Endothelial cell of umbilical vein (primary cell): ENCODE measurements around the gene KIF26B.

Experiments
- CTCF ChIP-seq, 2 donors: IDR thresholded peaks; 1 replicate in 1 of 2; 2 replicates in 1 of 2; pipeline ENCODE4 v1.5.1; 2011; ENCODE audit warnings: low read length in 2 of 2, mild to moderate bottlenecking in 2 of 2, moderate library complexity in 2 of 2, control low read depth in 1 of 2, inconsistent platforms in 1 of 2, low read depth in 1 of 2; ENCODE audit not compliant: insufficient read depth in 1 of 2; ENCODE audit errors: extremely low read depth in 1 of 2
- EZH2 ChIP-seq: IDR thresholded peaks from 2 replicates; pipeline ENCODE4 v1.6.1; 2012; ENCODE audit warnings: borderline replicate concordance, low read depth, mild to moderate bottlenecking, moderate library complexity, low read length, inconsistent platforms; ENCODE audit not compliant: severe bottlenecking
- MAX ChIP-seq: IDR thresholded peaks from 2 replicates; pipeline ENCODE4 v1.6.1; 2011; ENCODE audit not compliant: insufficient read depth, insufficient read length

GRCh38 chr1:245216366-245217115 lies 61.8 kb downstream of the KIF26B start:
- TF ChIP-seq CTCF (IDR thresholded peaks at IDR 0.05; ENCODE audit: extremely low read depth in 1 of 2, insufficient read depth in 1 of 2, low read depth in 1 of 2, low read length in 2 of 2) (no peak), MAX (no peak), EZH2 (no peak)
